GM23248 (cell line): ENCODE data around the gene HOXA3.

Source experiments
- EZH2 ChIP-seq: fragments of 200-600 bp; sonication (generic); IDR thresholded peaks from 2 replicates; pipeline ENCODE4 v1.6.1; 2018; ENCODE audit warnings: antibody characterized with exemption, mild to moderate bottlenecking; ENCODE audit not compliant: insufficient read depth, poor library complexity, severe bottlenecking
- EZH2phosphoT487 ChIP-seq: fragments of 200-600 bp; sonication (generic); IDR thresholded peaks from 2 replicates; pipeline ENCODE4 v1.6.1; 2018; ENCODE audit warnings: antibody characterized with exemption, moderate library complexity, mild to moderate bottlenecking, low read depth; ENCODE audit not compliant: insufficient read depth

- TF ChIP-seq EZH2 (no peak), EZH2phosphoT487 (no peak)
Measured at GRCh38 chr7:27116031-27116961, 36.1 kb downstream of the HOXA3 start.
